Kidney (tissue), 14 donors: ENCODE data around the gene LITAFD. TPM values are rescaled to one million over a fixed set of nuclear protein-coding genes. Genes with fewer than 3 reads are reported as not detected.

Experiments used
- DNase-seq, 5 donors: peaks; one replicate each; pipeline ENCODE4 v3.0.0-alpha.2; 2013 to 2020
- FAIRE-seq: peaks from 2 replicates; lab custom pipeline; 2012; peaks lifted over from hg19 to GRCh38; lab: Jason Lieb, UNC
- H3K27ac ChIP-seq, 2 donors: one replicate each; pipeline ENCODE4 v1.7.0; 2013; ENCODE audit warnings: low read depth in 2 of 2, low read length in 2 of 2, inconsistent platforms in 1 of 2
- H3K27me3 ChIP-seq: one replicate; pipeline ENCODE4 v1.7.1; 2013; ENCODE audit warnings: low read length, inconsistent platforms; ENCODE audit not compliant: control insufficient read depth, insufficient read depth
- H3K36me3 ChIP-seq, 3 donors: one replicate each; pipeline versions ENCODE4 v1.7.0 to v1.7.1; 2013; ENCODE audit warnings: low read length in 3 of 3, control low read depth in 1 of 3, inconsistent platforms in 1 of 3; ENCODE audit not compliant: insufficient read depth in 3 of 3, control insufficient read depth in 2 of 3
- H3K4me1 ChIP-seq, 3 donors: one replicate each; pipeline versions ENCODE4 v1.7.0 to v1.7.1; 2013; ENCODE audit warnings: low read length in 3 of 3, inconsistent platforms in 1 of 3, low read depth in 1 of 3; ENCODE audit not compliant: control insufficient read depth in 2 of 3, insufficient read depth in 2 of 3
- H3K4me3 ChIP-seq, 3 donors: one replicate each; pipeline versions ENCODE4 v1.7.0 to v1.8.1; 2013; ENCODE audit warnings: low read length in 3 of 3, control low read depth in 1 of 3, inconsistent platforms in 1 of 3
- H3K9ac ChIP-seq, 3 donors: one replicate each; pipeline versions ENCODE4 v1.7.0 to v1.7.1; 2013; ENCODE audit warnings: low read length in 3 of 3, control low read depth in 1 of 3, inconsistent platforms in 1 of 3
- H3K9me3 ChIP-seq, 3 donors: one replicate each; pipeline versions ENCODE4 v1.7.0 to v1.7.1; 2013; ENCODE audit warnings: low read length in 3 of 3, control low read depth in 1 of 3, inconsistent platforms in 1 of 3; ENCODE audit not compliant: control insufficient read depth in 2 of 3, insufficient read depth in 1 of 3
- CTCF ChIP-seq: IDR thresholded peaks from 3 replicates; pipeline ENCODE4 v1.5.1; 2012; ENCODE audit warnings: mild to moderate bottlenecking, moderate library complexity, borderline replicate concordance; ENCODE audit not compliant: insufficient read depth; ENCODE audit errors: extremely low read depth
- intact Hi-C: fragments of 100-400 bp; cut with DNase I; formaldehyde crosslinking; loops from one replicate; pipeline ENCODE4 v1.11.1; 2022
- polyA plus RNA-seq: library from polyadenylated mRNA; stranded (reverse); fragments of 350-450 nt; fragmentation: Illumina TruSeq; extraction: RNeasy Lipid Tissue Mini Kit (QIAGEN cat#74804); gene quantifications from one replicate; pipeline ENCODE4 v1.2.3, GENCODE V29; 2014; ENCODE audit warnings: low read depth, low replicate concordance; ENCODE audit not compliant: insufficient read depth
- total RNA-seq: library from RNA; stranded (reverse); fragmentation: NEBNext Ultra II Directional; extraction: Animal tissue kit (Norgen Biotek cat#: 25700); gene quantifications from one replicate; pipeline ENCODE4 v1.2.1, GENCODE V29; 2021
- donor health status: control.
- donor health status: control.
- donor health status: control.
- donor health status: control.
- donor health status: control.
- donor health status: DM: yes; HTN: yes; CAD: no.
- donor health status: Normal renal cell carcinoma (clear cell type).

LITAFD gene
- total and polyA plus RNA-seq, 2 donors from 2014 or later = not detected

DNA sequence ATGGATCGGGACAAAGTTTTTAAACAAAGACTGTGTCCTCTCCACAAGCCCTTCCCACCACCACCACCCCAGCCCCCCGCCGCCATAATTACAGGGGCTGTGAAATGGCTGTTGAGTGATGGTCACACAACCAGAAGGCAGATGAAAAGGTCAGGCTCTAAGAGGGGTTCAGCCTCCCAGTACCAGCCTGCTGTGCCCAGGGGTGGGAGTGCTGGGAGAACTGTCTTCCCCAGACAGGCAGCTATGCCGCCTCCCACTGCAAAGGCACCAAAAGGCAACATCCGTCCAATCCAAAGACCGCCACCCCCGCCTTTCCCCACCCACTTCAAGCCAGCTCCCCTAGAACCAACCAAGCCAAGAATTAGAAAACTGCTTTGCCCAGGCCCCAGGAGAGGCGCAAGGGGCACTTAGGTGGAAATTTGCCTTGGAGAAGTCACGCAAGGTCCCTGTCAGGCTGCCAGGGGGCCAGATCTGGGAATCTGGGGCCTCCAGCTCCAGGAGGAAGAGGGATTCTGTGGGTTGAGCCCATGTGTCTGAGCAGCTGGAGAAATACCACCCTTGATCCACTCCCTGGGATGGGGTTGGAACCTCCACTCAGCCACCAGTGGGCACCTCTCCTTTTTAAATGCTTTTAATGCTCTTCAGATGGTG, 27.7 kb upstream of the LITAFD start:
- Histone ChIP-seq H3K36me3 (peaks cover 4 to 16% (median 15%) of the 10 kb centered on the region in 3 donors), H3K27me3 (no peaks in the 10 kb centered on the region), H3K4me1 (peaks cover 0 to 9% (median 5%) of the 10 kb centered on the region in 3 donors), H3K9me3 (no peaks in the 10 kb centered on the region), H3K27ac (peak overlapping the region in 1 of 2 donors; percentile 0), H3K4me3 (no peak overlapping the region), H3K9ac (no peak overlapping the region)
- intact Hi-C loops = no loop called here
- DNase-seq (peak in 2 of 5 donors; percentile 25 to 37), FAIRE-seq (no peak)
- no peak for TF ChIP-seq CTCF

GRCh38 chr16:8855051-8855786, 26.9 kb upstream of the LITAFD start:
- no peaks in the 10 kb centered on the region for H3K9me3 ChIP-seq
- intact Hi-C loops = no loop called here
- no peaks in the 10 kb centered on the region for H3K27me3 ChIP-seq
- no peak overlapping the region for H3K9ac ChIP-seq
- H3K36me3 ChIP-seq = peaks cover 0 to 13% (median 11%) of the 10 kb centered on the region in 3 donors
- no peak for TF ChIP-seq CTCF
- H3K27ac ChIP-seq = peak overlapping the region in 1 of 2 donors; percentile 34
- no peak overlapping the region for H3K4me3 ChIP-seq
- DNase-seq (peak in 2 of 5 donors; percentile 31 to 46), FAIRE-seq (no peak)
- peaks cover 0 to 9% (median 7%) of the 10 kb centered on the region in 3 donors for H3K4me1 ChIP-seq

- H3K4me3 ChIP-seq = no peak overlapping the region
- no peak overlapping the region for H3K9ac ChIP-seq
- DNase-seq (peak in 1 of 5 donors; percentile 32), FAIRE-seq (no peak)
- H3K36me3 ChIP-seq = peaks cover 0 to 11% (median 10%) of the 10 kb centered on the region in 3 donors
- H3K27me3 ChIP-seq = no peaks in the 10 kb centered on the region
- TF ChIP-seq CTCF = no peak
- H3K9me3 ChIP-seq = no peaks in the 10 kb centered on the region
- intact Hi-C loops = no loop called here
- peak overlapping the region in 1 of 2 donors; percentile 30 for H3K27ac ChIP-seq
- H3K4me1 ChIP-seq = peaks cover 0 to 11% (median 9%) of the 10 kb centered on the region in 3 donors
Measured at GRCh38 chr16:8855972-8856371, 26.2 kb upstream of the LITAFD start.
